IgD-negative memory B cell (primary cell): ENCODE data around the gene RBFOX2. TPM values are rescaled to one million over a fixed set of nuclear protein-coding genes. Genes with fewer than 3 reads are reported as not detected.

Experiments used
- H3K27ac Mint-ChIP-seq, 3 donors: one replicate each; pipeline ENCODE4 v1.8.0; 2020 to 2022; ENCODE audit warnings: mild to moderate bottlenecking in 3 of 3, mixed read lengths in 3 of 3, moderate library complexity in 1 of 3
- H3K27me3 Mint-ChIP-seq: one replicate; pipeline ENCODE4 v1.8.0; 2021; ENCODE audit warnings: mixed read lengths
- H3K36me3 Mint-ChIP-seq: one replicate; pipeline ENCODE4 v1.8.0; 2020; ENCODE audit warnings: mild to moderate bottlenecking, mixed read lengths
- H3K4me1 Mint-ChIP-seq, 3 donors: one replicate each; pipeline ENCODE4 v1.8.0; 2020 to 2022; ENCODE audit warnings: mixed read lengths in 3 of 3, mild to moderate bottlenecking in 1 of 3
- H3K4me3 Mint-ChIP-seq, 4 donors: one replicate each; pipeline ENCODE4 v1.8.0; 2020 to 2022; ENCODE audit warnings: mild to moderate bottlenecking in 4 of 4, mixed read lengths in 4 of 4, moderate library complexity in 3 of 4
- H3K9me3 Mint-ChIP-seq, 3 donors: one replicate each; pipeline ENCODE4 v1.8.0; 2020 to 2021; ENCODE audit warnings: mixed read lengths in 3 of 3, mild to moderate bottlenecking in 1 of 3
- polyA plus RNA-seq: library from polyadenylated mRNA; unstranded; fragments of 300-500 nt; fragmentation: Illumina TruSeq; gene quantifications from one replicate; pipeline ENCODE4 v1.2.3, GENCODE V29; 2021

RBFOX2 gene
- polyA plus RNA-seq, 1 donor from 2014 or later = not detected

DNA sequence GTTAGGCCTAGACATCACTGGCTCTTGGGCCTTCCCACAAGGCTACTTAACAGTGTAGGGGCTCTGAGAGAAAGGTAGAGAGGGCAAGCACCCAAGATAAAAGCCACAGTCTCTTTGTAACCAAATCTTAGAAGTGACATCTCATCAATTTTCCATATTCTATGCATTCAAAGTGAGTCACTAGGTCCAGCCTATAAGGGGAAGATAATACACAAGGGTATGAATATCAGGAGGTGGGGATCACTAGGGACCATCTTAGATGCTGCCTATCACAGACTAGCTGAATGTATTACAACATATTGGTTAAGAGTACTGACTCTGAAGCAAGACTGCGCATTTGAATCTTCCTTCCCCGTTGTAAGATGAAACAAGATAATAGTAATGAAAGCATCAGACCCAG lies 144.1 kb downstream of the RBFOX2 start:
- Mint-ChIP-seq H3K27me3 (peaks cover 8% of the 10 kb centered on the region), H3K9me3 (no peaks in the 10 kb centered on the region), H3K4me3 (no peak overlapping the region), H3K4me1 (peaks cover 0 to 2% (median 0%) of the 10 kb centered on the region in 3 donors), H3K36me3 (no peaks in the 10 kb centered on the region), H3K27ac (no peak overlapping the region)

DNA sequence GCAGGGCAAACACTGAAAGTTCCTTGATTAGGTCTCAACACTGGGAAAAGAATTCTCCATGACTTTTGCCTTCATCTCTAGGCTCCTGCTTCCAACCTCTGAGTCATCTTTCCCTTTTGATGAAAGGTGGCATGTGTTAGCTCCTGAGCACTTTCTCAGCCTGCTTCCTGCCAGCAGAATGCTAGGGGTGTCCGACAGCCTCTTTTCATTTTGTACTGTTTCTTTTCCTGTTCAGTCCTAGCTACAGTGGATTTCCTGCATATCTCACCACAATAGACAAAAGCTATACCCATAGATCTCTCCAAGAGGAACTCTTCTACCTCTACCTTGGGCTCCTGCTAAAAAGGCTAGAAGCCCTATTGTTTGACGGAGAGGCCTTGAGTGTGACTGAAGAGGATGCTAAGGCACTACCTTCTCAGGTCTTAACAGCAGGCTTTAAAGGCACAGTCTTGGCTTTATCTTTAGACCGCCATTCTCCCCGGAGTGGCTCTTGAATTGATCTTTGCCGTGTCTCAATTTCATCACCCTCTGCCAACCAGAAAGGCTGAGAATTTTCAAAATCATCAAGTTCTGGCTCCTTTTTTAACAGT lies 145.5 kb downstream of the RBFOX2 start:
- H3K9me3 Mint-ChIP-seq = no peaks in the 10 kb centered on the region
- H3K4me1 Mint-ChIP-seq = peaks cover 0 to 2% (median 0%) of the 10 kb centered on the region in 3 donors
- no peaks in the 10 kb centered on the region for H3K36me3 Mint-ChIP-seq
- peaks cover 5% of the 10 kb centered on the region for H3K27me3 Mint-ChIP-seq
- H3K4me3 Mint-ChIP-seq = no peak overlapping the region
- no peak overlapping the region for H3K27ac Mint-ChIP-seq

DNA sequence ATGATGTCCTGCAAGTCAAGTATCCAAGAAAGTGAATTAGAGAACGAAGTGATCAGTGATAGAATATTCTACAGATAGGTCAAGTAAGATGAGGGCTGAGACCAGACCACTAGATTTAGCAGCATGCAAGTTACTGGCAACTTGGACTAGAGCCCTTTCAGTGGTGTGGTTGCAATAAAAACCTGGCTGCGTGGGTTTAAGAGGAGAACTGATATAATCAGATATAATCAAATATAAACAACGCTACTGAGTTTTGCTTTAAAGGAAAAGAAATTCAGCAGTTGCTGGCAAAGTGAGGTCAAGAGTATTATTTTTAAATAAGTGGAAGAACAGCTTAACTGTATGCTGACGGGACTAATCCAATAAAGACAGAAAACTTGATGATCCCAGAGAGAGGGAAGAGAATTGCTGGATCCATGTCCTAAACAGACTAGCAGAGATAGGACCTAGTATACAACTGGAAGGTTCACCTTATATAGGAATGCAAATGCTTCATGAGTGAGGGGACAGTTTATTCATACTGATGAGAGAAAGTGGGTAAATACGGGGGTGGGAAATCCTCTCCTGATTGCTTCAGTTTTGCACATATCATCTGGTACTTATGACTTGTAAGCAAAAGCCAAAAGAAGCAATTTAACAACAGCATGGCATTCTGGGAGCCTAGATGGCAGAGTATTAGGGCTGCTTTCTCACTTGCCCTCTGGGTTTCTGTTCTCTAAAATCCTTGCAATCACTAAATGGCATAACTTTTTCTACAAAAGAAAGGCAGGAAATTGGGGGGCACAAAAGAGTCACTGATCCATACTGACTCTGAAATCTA lies 146.2 kb downstream of the RBFOX2 start:
- no peaks in the 10 kb centered on the region for H3K9me3 Mint-ChIP-seq
- H3K27me3 Mint-ChIP-seq = peaks cover 5% of the 10 kb centered on the region
- H3K27ac Mint-ChIP-seq = no peak overlapping the region
- no peaks in the 10 kb centered on the region for H3K36me3 Mint-ChIP-seq
- H3K4me1 Mint-ChIP-seq = peaks cover 0 to 2% (median 0%) of the 10 kb centered on the region in 3 donors
- no peak overlapping the region for H3K4me3 Mint-ChIP-seq

DNA sequence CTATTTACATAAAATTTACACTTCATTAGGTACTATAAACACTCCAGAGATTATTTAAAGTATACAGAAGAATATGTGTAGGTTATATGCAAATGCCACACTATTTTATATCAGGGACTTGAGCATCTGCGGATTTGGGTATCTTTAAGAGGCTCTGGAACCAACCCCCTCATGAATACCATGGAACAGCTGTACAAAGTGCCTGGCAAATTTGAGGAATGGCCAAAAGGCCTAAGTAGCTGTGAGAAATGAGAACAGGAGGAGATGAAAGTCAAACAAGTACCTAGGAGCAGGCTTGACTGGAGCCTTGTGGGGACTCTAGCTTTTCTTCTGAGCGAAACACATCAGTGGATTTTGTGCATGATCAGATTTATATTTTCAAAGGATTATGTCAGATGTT lies 149.3 kb downstream of the RBFOX2 start:
- peaks cover 0 to 10% (median 1%) of the 10 kb centered on the region in 3 donors for H3K9me3 Mint-ChIP-seq
- H3K36me3 Mint-ChIP-seq = no peaks in the 10 kb centered on the region
- H3K4me3 Mint-ChIP-seq = no peak overlapping the region
- H3K27ac Mint-ChIP-seq = no peak overlapping the region
- peaks cover 0 to 2% (median 0%) of the 10 kb centered on the region in 3 donors for H3K4me1 Mint-ChIP-seq
- H3K27me3 Mint-ChIP-seq = peaks cover 8% of the 10 kb centered on the region

DNA sequence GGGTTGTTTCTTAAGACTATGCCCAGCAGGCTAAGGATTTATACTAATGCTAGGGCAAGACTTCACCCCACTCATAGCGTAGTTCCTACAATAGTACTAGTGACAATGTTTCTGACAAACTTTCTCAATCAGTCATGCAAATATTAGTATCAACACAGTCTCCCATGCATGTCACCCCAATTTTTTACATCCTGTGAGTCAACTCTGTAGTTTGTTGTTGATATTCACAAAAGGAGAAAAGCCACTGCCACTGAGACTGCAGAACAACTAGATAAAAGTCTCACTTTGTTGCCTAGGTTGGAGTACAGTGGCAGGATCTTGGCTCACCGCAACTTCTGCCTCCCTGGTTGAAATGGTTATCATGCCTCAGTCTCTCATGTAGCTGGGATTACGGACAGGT lies 155.2 kb downstream of the RBFOX2 start:
- H3K27ac Mint-ChIP-seq = no peak overlapping the region
- no peaks in the 10 kb centered on the region for H3K36me3 Mint-ChIP-seq
- no peak overlapping the region for H3K4me3 Mint-ChIP-seq
- no peaks in the 10 kb centered on the region for H3K4me1 Mint-ChIP-seq
- H3K27me3 Mint-ChIP-seq = peaks cover 9% of the 10 kb centered on the region
- peaks cover 1 to 10% (median 2%) of the 10 kb centered on the region in 3 donors for H3K9me3 Mint-ChIP-seq

DNA sequence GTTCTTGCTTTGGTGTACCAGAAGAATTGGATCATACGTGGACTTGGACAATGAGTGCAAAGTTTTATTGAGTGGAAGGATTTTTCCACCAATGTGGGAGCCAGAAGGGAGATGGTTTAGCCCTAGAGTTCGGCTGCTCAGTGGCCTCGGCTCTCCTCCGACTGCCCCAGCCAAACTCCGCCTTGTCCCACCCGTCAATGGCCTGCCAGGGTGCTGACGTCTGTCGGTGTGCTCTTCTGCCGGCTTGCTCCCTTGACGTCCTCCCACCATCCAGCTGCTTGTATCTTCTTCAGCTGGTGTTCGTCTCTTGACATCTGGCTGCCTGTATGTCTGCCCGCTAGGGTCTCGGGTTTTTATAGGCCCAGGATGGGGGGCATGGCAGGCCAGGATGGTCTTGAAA lies 156.2 kb downstream of the RBFOX2 start:
- H3K36me3 Mint-ChIP-seq = no peaks in the 10 kb centered on the region

DNA sequence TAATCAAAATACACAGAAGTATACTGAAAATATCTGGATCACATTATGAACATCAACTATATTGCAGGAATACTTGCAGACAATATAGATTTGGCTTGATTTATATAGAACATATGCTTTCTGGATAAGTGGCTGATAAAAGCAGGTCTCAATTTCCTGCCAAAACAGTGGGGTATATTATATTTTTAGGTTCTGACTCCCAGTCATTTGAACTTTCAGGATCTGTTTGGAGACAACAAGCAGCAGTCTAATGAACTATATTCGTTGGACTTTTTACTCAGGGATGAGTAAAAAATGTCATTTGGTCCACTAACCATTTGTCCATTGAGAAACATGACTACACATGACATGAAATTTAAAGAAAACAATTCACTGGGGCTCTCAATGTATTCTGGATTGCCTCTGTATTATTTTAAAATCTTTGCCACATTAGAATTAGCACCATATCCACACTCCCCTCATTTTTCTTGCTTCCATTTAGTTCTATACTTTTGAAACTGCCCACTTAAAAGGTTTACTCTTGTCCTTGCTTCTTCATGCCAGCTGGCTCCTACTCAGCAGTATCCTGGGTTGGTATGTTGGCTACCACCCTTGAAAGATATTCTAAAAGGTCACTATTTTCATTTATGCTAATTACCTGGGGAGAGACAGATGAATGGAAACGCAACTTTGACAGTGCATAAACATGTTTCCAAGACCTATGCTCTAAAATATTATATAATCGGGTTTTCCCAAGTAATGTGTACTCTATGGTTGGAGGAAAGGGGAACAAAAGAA lies 157.9 kb downstream of the RBFOX2 start:
- Mint-ChIP-seq H3K9me3 (peaks cover 1 to 10% (median 2%) of the 10 kb centered on the region in 3 donors), H3K27ac (no peak overlapping the region), H3K27me3 (peaks cover 5% of the 10 kb centered on the region), H3K36me3 (no peaks in the 10 kb centered on the region), H3K4me1 (no peaks in the 10 kb centered on the region), H3K4me3 (no peak overlapping the region)

More for the DNA sequence above, 156.2 kb downstream of the RBFOX2 start:
- H3K27ac Mint-ChIP-seq = no peak overlapping the region
- no peak overlapping the region for H3K4me3 Mint-ChIP-seq
- H3K4me1 Mint-ChIP-seq = no peaks in the 10 kb centered on the region
- peaks cover 1 to 10% (median 2%) of the 10 kb centered on the region in 3 donors for H3K9me3 Mint-ChIP-seq
- peaks cover 9% of the 10 kb centered on the region for H3K27me3 Mint-ChIP-seq

DNA sequence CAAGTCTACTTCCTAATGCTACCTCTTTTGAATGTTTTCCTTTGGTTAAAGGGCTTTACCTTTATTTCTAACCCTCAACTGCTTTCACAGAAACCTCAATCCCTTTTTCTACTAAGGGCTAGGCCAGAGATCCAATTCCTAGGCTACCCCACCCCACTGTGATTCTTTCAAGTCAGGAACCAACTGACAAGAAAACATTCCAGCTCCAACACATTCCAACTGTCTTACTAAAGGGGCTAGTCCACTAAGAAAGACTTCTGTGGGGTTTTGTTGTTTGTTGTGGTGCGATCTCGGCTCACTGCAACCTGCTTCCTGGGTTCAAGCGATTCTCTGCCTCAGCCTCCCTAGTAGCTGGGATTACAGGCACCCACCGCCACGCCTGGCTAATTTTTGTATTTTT lies 159.7 kb downstream of the RBFOX2 start:
- Mint-ChIP-seq H3K36me3 (no peaks in the 10 kb centered on the region), H3K4me3 (no peak overlapping the region), H3K9me3 (no peaks in the 10 kb centered on the region), H3K27me3 (peaks cover 4% of the 10 kb centered on the region), H3K4me1 (no peaks in the 10 kb centered on the region), H3K27ac (no peak overlapping the region)

DNA sequence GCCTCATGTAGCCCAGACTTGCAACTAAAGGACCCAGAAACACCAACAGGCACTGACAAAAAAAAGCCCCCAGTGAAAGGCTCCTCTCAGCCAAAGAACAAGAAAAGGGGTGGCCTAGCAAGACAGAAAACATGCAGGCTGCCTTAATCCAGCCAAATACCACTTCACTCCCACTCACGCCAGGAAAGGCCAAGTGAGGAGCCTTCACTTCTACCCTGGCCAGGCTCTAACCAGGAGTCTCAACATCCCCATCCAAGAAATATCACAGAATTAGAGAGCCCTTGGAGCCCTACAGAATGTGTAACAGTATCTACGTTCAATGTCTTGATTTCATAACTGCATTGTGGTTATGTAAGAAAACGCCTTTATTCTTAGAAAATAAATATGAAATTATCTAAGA lies 162.0 kb downstream of the RBFOX2 start:
- Mint-ChIP-seq H3K36me3 (no peaks in the 10 kb centered on the region), H3K27ac (no peak overlapping the region), H3K4me1 (no peaks in the 10 kb centered on the region), H3K27me3 (peaks cover 1% of the 10 kb centered on the region), H3K9me3 (no peaks in the 10 kb centered on the region), H3K4me3 (no peak overlapping the region)

DNA sequence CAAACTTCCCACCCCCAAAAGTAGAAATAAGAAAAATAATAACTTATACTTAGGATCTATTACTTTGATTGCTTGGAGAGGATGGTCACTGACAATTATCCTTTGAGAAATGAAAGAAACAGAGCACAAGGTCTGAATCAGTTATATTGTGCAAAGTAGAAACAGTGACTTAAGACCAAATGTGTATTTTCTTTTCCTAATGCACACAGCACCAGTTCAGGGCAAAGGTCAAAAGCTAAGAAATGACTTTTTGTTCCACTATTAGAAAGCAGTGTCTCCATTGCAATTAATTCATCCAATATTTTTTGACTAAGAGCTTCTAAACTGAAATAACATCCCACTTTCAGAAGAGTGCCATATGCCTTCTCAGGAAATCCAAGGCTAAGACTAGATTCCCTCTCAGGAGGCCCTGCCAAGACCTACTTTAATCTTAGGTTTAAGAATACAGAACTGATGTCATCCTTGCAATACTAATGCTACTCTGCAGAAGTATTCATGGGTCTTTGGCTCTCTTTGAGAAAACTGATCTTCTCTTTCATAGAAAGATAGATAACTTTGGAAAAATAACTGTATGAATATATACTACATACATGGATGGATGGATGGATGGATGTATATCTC lies 164.0 kb downstream of the RBFOX2 start:
- Mint-ChIP-seq H3K36me3 (no peaks in the 10 kb centered on the region), H3K27me3 (peaks cover 1% of the 10 kb centered on the region), H3K4me1 (no peaks in the 10 kb centered on the region), H3K27ac (no peak overlapping the region), H3K9me3 (no peaks in the 10 kb centered on the region), H3K4me3 (no peak overlapping the region)

DNA sequence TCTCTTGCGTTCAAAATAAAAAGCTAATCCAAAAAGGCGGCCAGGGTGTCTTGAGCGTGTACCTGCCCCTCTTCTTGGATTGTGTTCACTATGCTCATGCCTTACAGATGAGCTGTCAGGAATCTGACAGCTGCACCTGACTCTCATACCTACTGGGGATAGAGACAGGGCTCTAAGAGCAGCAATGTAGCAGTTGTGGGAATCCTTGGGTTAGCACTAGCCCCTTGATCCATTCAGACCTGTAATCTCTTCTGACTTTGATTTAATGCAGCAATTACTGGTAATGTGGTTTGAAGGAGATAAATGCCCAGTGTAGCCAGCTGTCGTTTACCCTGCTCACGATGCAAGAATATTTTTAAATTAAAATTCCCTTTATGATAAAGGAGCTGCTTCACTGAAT lies 165.2 kb downstream of the RBFOX2 start:
- no peaks in the 10 kb centered on the region for H3K4me1 Mint-ChIP-seq
- H3K27me3 Mint-ChIP-seq = peaks cover 1% of the 10 kb centered on the region
- H3K27ac Mint-ChIP-seq = no peak overlapping the region
- no peak overlapping the region for H3K4me3 Mint-ChIP-seq
- no peaks in the 10 kb centered on the region for H3K36me3 Mint-ChIP-seq
- no peaks in the 10 kb centered on the region for H3K9me3 Mint-ChIP-seq

DNA sequence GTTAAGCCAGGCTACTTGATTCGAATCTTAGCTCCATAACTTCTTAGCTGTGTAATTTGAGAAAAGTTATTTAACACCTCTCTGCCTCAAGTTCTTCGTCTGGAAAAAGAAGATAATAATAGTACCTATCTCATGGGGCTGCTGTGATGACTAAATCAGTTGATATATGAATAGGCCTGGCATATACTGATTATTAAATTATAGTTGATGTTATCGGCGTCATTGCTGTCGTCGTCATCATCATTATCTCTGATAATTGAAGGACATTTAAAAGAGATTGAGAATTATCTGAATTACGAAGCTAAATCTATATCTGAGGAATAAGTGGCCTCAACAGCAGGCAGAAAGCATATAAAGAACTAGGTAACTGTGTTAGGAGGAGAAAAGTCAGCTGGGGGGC lies 165.9 kb downstream of the RBFOX2 start:
- H3K36me3 Mint-ChIP-seq = no peaks in the 10 kb centered on the region
- H3K4me1 Mint-ChIP-seq = no peaks in the 10 kb centered on the region
- no peak overlapping the region for H3K27ac Mint-ChIP-seq
- no peaks in the 10 kb centered on the region for H3K9me3 Mint-ChIP-seq
- peaks cover 1% of the 10 kb centered on the region for H3K27me3 Mint-ChIP-seq
- no peak overlapping the region for H3K4me3 Mint-ChIP-seq

DNA sequence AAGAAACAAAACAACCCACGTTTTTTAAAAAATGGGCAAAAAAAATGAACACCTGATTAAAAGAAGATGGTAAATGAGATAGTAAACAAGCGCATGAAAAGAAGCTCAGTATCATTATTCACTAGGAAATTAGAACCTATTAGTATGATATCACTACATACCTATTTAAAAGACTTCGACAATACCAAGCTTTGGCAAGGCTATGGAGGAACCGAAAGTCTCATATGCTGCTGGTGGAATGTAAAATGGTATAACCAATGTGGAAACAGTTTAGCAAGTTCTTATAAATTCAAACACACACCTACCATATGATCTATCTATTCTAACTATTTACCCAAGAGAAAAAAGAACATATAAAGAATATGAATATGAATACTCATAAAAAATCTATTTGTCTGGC lies 167.2 kb downstream of the RBFOX2 start:
- Mint-ChIP-seq H3K9me3 (no peaks in the 10 kb centered on the region), H3K4me3 (no peak overlapping the region), H3K27ac (no peak overlapping the region), H3K4me1 (no peaks in the 10 kb centered on the region), H3K27me3 (peaks cover 1% of the 10 kb centered on the region), H3K36me3 (no peaks in the 10 kb centered on the region)

DNA sequence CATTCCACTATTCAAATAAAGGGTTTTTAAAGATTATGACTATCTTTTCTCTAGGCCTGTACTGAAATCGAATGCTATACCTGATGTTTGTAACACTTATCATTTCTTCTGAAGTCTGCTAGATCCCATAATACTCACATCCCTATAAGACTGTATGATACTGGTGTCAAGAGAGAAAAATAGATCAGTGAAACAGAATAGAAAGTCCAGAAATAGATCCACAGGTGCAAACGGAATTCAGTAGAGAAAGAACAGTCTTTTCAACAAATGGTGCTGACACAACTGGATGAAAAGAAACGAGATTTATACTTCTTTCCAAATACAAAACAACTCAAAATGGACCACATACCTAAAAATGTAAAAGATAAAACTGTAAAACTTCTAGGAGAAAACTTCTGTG lies 167.8 kb downstream of the RBFOX2 start:
- Mint-ChIP-seq H3K36me3 (no peaks in the 10 kb centered on the region), H3K9me3 (no peaks in the 10 kb centered on the region), H3K4me3 (no peak overlapping the region), H3K27ac (no peak overlapping the region), H3K27me3 (peaks cover 3% of the 10 kb centered on the region), H3K4me1 (no peaks in the 10 kb centered on the region)

DNA sequence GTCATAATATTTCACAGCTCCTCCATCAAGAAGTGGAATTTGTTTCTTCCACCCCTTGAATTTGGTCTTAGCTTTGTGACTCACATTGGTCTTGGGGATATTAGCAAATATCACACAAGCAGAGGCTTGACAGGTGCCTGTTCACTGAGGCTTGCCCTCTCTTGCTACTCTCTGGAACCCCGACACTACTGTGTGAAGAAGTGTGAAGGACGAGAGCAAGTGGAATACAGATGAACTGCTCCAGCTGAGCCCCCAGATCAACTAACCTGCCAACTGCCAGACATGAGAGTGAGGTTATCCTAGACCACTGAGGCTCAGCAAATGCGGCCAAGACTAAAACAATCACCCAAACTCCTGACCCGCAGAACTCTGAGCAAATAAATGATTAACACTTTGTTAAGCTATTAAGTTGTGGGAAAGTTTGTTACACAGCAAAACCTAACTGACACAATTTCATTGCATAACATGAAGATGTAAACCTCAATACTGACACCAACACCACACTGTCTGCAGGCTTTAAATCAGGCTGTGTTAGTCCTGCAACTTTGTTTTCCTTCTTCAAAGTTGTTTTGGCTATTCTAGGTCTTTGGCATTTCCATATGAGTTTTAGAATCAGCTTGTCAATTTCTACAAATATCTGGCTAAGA lies 168.4 kb downstream of the RBFOX2 start:
- Mint-ChIP-seq H3K4me1 (no peaks in the 10 kb centered on the region), H3K4me3 (no peak overlapping the region), H3K36me3 (no peaks in the 10 kb centered on the region), H3K27ac (no peak overlapping the region), H3K9me3 (no peaks in the 10 kb centered on the region), H3K27me3 (peaks cover 3% of the 10 kb centered on the region)
